ENCODE results near the gene CDH22.

GRCh38 chr20:46315311-46315710 lies 7.0 kb upstream of the CDH22 start:
- TF ChIP-seq CTCF (IDR thresholded peaks at IDR 0.05) (no peak), EZH2 (IDR thresholded peaks at IDR 0.05) (no peak)
